SK-N-SH treated with all-trans-retinoic acid at 6 μM for 48 hours (cell line): Measurements from ENCODE around the gene GSN.

Experiments used
- CREB5 ChIP-seq: fragments of 250-450 bp; sonication (Bioruptor Pico); IDR thresholded peaks from 2 replicates; pipeline ENCODE4 v1.5.1; 2020; ENCODE audit warnings: low read depth, mild to moderate bottlenecking, moderate library complexity
- RARB ChIP-seq: fragments of 250-450 bp; sonication (Bioruptor Pico); IDR thresholded peaks from 2 replicates; pipeline ENCODE4 v1.8.0; 2021; ENCODE audit warnings: mild to moderate bottlenecking, moderate library complexity

DNA sequence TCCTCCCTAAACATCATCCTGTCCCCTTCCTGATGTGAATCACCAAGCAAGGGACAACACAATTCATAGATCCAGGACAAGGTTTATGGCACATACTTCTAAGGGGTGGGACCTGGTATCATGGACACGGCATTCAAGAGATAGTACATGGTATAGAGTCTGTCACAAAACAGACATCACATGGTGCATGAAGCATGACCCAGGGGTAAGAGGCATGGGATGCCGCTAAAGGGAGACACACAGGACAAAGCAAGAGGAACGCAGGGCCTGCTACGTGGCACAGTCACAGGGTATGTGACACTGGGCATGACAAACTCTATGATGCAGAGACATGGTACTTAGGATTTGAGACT lies 20.7 kb downstream of the GSN start:
- TF ChIP-seq CREB5 (CRISPR knock-in tag) (no peak), RARB (CRISPR knock-in tag) (no peak)
